Limb (tissue), 2 donors: ENCODE results near the gene RRBP1.

ENCODE experiments used
- DNase-seq, 2 donors: peaks; one replicate each; pipeline ENCODE4 v3.0.0-alpha.2; 2016; ENCODE audit errors: extremely low spot score in 2 of 2

Gene RRBP1

GRCh38 chr20:17650301-17651128 is 31.5 kb downstream of the RRBP1 start:
- no peak for DNase-seq

- DNase-seq, result no peak
Observed at GRCh38 chr20:17648791-17649730, 33.0 kb downstream of the RRBP1 start.

GRCh38 chr20:17648315-17648646 is 33.8 kb downstream of the RRBP1 start:
- DNase-seq, result no peak

- DNase-seq, result no peak
Observed at GRCh38 chr20:17647391-17648314, 34.4 kb downstream of the RRBP1 start.

GRCh38 chr20:17646961-17647301 is 35.1 kb downstream of the RRBP1 start:
- DNase-seq, result peak; percentile 26 to 62

GRCh38 chr20:17646209-17646960 is 35.7 kb downstream of the RRBP1 start:
- no peak for DNase-seq

- DNase-seq, result no peak
Observed at GRCh38 chr20:17645546-17646208, 36.4 kb downstream of the RRBP1 start.

- DNase-seq, result no peak
Observed at GRCh38 chr20:17645010-17645409, 37.0 kb downstream of the RRBP1 start.

GRCh38 chr20:17644451-17644850 is 37.6 kb downstream of the RRBP1 start:
- no peak for DNase-seq

GRCh38 chr20:17643531-17644188 is 38.4 kb downstream of the RRBP1 start:
- DNase-seq, result no peak

GRCh38 chr20:17642404-17643269 is 39.4 kb downstream of the RRBP1 start:
- no peak for DNase-seq

GRCh38 chr20:17641993-17642392 is 40.0 kb downstream of the RRBP1 start:
- no peak for DNase-seq

- DNase-seq, result no peak
Observed at GRCh38 chr20:17641520-17641964, 40.5 kb downstream of the RRBP1 start.

- DNase-seq, result no peak
Observed at GRCh38 chr20:17640875-17641378, 41.1 kb downstream of the RRBP1 start.

GRCh38 chr20:17640146-17640874 is 41.7 kb downstream of the RRBP1 start:
- DNase-seq, result no peak

GRCh38 chr20:17638835-17639407 is 43.1 kb downstream of the RRBP1 start:
- no peak for DNase-seq

GRCh38 chr20:17637985-17638640 is 43.9 kb downstream of the RRBP1 start:
- DNase-seq, result no peak
